Measurements from ENCODE around the gene UCN.

Gene UCN

DNA sequence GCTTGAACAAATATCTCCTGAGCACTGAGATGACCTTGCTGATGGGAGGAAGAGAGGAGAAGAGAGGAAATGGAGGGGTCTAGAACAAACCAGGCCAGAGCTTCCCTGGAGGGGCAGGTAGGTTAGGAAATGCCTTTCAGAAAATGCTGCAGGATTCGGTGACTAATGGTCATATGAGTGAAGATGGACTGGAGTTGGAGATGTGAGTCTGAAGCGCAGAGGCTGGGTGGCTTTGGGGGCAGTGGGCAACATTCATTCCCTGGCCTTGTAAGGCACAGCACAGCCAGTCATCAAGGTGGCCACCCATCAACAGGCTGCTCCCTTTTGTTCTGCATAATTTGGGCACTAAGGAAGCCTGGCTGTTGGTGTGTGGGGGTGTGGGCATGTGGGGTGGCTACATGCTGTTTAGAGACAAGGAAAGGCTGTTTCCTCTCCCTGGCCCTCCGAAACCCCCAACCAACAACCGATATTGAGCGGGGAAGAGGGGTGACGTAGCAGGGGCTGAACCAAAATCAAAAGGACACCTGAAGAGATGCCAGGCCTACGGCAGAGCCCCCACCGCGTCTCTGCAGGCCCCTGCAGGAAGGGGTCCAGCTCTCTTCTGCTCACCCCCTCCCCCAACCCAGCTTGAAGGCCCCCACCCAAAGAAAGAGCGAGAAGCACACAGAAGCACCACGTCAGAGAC lies 46.9 kb downstream of the UCN start:
- no peak for DNase-seq (ENCODE audit: low spot score)

DNA sequence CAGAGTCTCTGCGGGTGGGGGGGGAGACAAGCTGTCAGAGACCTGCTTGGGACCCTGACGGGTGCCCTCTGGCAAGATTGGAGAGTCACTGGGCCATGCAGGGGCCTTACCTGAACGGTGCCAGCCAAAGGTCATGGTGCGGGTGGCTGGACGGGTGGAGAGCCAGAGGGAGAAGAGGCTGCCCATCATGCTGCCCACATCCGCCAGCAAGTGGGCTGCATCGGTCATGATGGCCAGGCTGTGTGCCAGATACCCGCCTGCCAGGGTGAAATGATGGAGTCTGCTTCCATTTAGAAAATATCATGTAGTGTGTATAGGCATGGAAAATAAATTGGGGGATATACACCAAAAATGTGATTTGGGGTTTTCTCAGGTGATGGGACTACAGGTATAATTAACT lies 50.2 kb downstream of the UCN start:
- no peak for DNase-seq (ENCODE audit: low spot score)
